Mucosa of descending colon (tissue), 3 donors: ENCODE data around the gene STRN4. TPM values are rescaled to one million over a fixed set of nuclear protein-coding genes. Genes with fewer than 3 reads are reported as not detected.
A peak's percentile ranks its signal among the peaks of the same experiment; 100 is the strongest.
"Not testable (repeated sequence)": the region's sequence is repeated elsewhere in the genome, so short reads cannot be mapped to it uniquely, and the experiment has no call there.

Source experiments
- ATAC-seq: fragments of 200-7000 bp; cut with Tn5 transposase; one replicate; pipeline ENCODE4 v1.9.1; 2020; ENCODE audit warnings: mild to moderate bottlenecking, moderate library complexity
- DNase-seq, 3 donors: peaks; one replicate each; pipeline ENCODE4 v3.0.0-alpha.2; 2020
- H3K36me3 ChIP-seq: fragments of 200-600 bp; one replicate; pipeline ENCODE4 v1.8.0; 2021; ENCODE audit warnings: low read depth, mild to moderate bottlenecking
- H3K4me1 ChIP-seq: fragments of 200-600 bp; one replicate; pipeline ENCODE4 v1.8.0; 2021; ENCODE audit warnings: low read depth, mild to moderate bottlenecking
- H3K4me3 ChIP-seq: fragments of 200-600 bp; one replicate; pipeline ENCODE4 v1.8.0; 2021; ENCODE audit warnings: mild to moderate bottlenecking
- H3K9me3 ChIP-seq: fragments of 200-600 bp; one replicate; pipeline ENCODE4 v1.8.0; 2021; ENCODE audit warnings: mild to moderate bottlenecking
- intact Hi-C, 2 donors: fragments of 100-400 bp; cut with DNase I in 1 of 2; cut with micrococcal nuclease in 1 of 2; formaldehyde crosslinking; loops; one replicate each; pipeline versions ENCODE4 v1.11.0 to v1.11.1; 2022; cut with DNase I, micrococcal nuclease
- total RNA-seq, 3 donors: library from RNA; stranded (reverse); fragmentation: NEBNext Ultra II Directional in 2 of 3; extraction: Animal tissue kit (Norgen Biotek cat#: 25700) in 2 of 3; gene quantifications; one replicate each; pipeline versions ENCODE4 v1.2.1 to v1.2.4, GENCODE V29; 2021 to 2023
- TF ChIP-seq, protein P1 (sequence below): fragments of 200-600 bp; IDR thresholded peaks from one replicate; pipeline ENCODE4 v1.8.0; 2022; ENCODE audit warnings: antibody characterized with exemption, mild to moderate bottlenecking
- donor health status: DM: no; HTN: no; CAD: no; lungs with moderate emphysema.
- donor health status: DM: no; HTN: no; CAD: no.
- donor health status: DM: no; HTN: yes; CAD: no.

The STRN4 gene
- total RNA-seq, 3 donors from 2014 or later: 68.3 to 79.2 (median 73.7) TPM

- H3K9me3 ChIP-seq: no peaks in the 10 kb centered on the region
- ATAC-seq (peak; percentile 53), DNase-seq (no peak)
- H3K4me3 ChIP-seq: no peak overlapping the region
- TF ChIP-seq, protein P1, sequence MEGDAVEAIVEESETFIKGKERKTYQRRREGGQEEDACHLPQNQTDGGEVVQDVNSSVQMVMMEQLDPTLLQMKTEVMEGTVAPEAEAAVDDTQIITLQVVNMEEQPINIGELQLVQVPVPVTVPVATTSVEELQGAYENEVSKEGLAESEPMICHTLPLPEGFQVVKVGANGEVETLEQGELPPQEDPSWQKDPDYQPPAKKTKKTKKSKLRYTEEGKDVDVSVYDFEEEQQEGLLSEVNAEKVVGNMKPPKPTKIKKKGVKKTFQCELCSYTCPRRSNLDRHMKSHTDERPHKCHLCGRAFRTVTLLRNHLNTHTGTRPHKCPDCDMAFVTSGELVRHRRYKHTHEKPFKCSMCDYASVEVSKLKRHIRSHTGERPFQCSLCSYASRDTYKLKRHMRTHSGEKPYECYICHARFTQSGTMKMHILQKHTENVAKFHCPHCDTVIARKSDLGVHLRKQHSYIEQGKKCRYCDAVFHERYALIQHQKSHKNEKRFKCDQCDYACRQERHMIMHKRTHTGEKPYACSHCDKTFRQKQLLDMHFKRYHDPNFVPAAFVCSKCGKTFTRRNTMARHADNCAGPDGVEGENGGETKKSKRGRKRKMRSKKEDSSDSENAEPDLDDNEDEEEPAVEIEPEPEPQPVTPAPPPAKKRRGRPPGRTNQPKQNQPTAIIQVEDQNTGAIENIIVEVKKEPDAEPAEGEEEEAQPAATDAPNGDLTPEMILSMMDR: no peak
- intact Hi-C loops: no loop called here
- H3K4me1 ChIP-seq: peaks cover 2% of the 10 kb centered on the region
- H3K36me3 ChIP-seq: peaks cover 17% of the 10 kb centered on the region
These were observed 31.0 kb upstream of the STRN4 start for GRCh38 chr19:46776927-46777911.

- peaks cover 17% of the 10 kb centered on the region for H3K36me3 ChIP-seq
These were observed 29.5 kb upstream of the STRN4 start for GRCh38 chr19:46775642-46776258.

DNA sequence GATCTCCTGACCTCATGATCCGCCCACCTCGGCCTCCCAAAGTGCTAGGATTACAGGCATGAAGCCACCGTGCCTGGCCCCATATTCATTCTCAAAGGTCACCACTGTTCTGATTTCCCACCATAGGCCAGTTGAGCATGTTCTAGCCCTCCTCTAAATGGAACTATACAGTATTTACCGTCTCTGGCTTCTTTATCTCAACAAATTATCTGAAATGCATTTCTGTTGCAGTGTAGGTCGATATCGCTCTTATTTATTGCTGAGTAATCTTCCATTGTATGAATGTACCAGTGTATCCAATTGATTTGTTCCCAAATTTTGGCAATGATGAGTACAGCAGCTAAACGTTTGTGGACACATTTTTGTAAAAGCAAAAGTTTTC, 26.8 kb upstream of the STRN4 start:
- peaks cover 28% of the 10 kb centered on the region for H3K4me1 ChIP-seq
- ATAC-seq (no peak), DNase-seq (no peak)
- intact Hi-C loops: no loop called here
- H3K9me3 ChIP-seq: no peaks in the 10 kb centered on the region
- TF ChIP-seq, protein P1: no peak
- H3K36me3 ChIP-seq: peaks cover 17% of the 10 kb centered on the region
- no peak overlapping the region for H3K4me3 ChIP-seq

More at GRCh38 chr19:46775642-46776258, 29.5 kb upstream of the STRN4 start:
- ATAC-seq: no peak
- intact Hi-C loops: no loop called here
- DNase-seq: no peak
- H3K9me3 ChIP-seq: no peaks in the 10 kb centered on the region
- H3K4me3 ChIP-seq: no peak overlapping the region
- TF ChIP-seq, protein P1: no peak
- peaks cover 14% of the 10 kb centered on the region for H3K4me1 ChIP-seq

DNA sequence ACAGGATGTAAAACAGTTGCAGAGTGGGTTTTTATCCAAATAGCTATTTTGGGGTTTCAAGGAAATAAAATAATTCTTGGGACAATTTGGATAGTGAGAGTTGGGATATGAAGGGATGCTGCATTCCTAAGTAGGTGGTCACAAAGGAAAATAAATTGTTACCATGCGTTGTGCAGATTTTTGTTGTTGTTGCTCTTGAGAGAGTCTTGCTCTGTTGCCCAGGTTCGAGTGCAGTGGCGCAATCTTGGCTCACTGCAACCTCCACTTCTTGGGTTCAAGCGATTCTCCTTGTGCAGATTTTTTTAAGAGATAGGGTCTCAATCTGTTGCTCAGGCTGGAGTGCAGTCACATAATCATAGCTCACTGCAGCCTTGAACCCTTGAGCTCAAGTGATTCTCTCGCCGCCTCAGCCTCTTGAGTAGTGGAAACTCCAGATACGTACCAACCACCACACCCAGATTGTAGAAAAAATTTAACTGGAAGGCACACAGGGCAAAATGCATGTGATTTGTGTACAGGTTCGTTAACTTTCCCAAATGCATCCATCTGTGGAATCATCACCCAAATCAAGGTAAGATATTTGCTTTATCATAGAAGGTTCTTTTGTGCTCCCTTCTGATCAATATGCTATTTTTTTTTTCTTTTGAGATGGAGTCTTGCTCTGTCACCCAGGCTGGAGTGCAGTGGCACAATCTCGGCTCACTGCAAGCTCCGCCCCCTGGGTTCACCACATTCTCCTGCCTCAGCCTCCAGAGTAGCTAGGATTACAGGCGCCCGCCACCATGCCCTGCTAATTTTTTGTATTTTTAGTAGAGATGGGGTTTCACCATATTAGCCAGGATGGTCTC, 26.1 kb upstream of the STRN4 start:
- TF ChIP-seq, protein P1: no peak
- peaks cover 17% of the 10 kb centered on the region for H3K36me3 ChIP-seq
- peaks cover 31% of the 10 kb centered on the region for H3K4me1 ChIP-seq
- DNase-seq: no peak
- no peak overlapping the region for H3K4me3 ChIP-seq
- intact Hi-C loops: no loop called here
- ATAC-seq: peak; percentile 47
- no peaks in the 10 kb centered on the region for H3K9me3 ChIP-seq

DNA sequence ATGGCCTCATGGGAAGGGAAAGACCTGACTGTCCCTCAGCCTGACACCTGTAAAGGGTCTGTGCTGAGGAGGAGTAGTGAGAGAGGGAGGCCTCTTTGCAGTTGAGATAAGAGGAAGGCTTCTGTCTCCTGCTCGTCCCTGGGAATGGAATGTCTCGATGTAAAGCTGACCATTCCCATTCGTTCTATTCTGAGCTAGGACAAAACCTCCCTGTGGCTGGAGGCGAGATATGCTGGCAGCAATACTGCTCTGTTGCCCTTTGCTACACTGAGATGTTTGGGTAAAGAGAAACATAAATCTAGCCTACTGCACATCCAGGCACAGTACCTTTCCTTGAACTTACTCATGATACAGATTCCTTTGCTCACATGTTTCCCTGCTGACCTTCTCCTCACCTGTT, 22.5 kb upstream of the STRN4 start:
- not testable (repeated sequence) for H3K4me3 ChIP-seq, H3K36me3 ChIP-seq, ATAC-seq, DNase-seq, H3K9me3 ChIP-seq
- intact Hi-C loops: loop anchor here in 1 of 2 donors (5.0 kb wide), 1 partner anchor 69 kb away; no protein-coding TSS in a partner anchor
- H3K4me1 ChIP-seq: peaks cover 33% of the 10 kb centered on the region
